HG03103 (cell line): ENCODE measurements around the gene ACAN.

Experiments used
- ATAC-seq: cut with Tn5 transposase; IDR thresholded peaks from one replicate; pipeline ENCODE4 v1.9.1; 2021; ENCODE audit warnings: low read depth; ENCODE audit not compliant: unreplicated experiment

ACAN gene

GRCh38 chr15:88803241-88803919 is at the start of gene ACAN:
Gene ACAN (plus strand): TSS chr15:88803436. CDS start chr15:88836207, 32,771 bp downstream.
- ATAC-seq: no peak

DNA sequence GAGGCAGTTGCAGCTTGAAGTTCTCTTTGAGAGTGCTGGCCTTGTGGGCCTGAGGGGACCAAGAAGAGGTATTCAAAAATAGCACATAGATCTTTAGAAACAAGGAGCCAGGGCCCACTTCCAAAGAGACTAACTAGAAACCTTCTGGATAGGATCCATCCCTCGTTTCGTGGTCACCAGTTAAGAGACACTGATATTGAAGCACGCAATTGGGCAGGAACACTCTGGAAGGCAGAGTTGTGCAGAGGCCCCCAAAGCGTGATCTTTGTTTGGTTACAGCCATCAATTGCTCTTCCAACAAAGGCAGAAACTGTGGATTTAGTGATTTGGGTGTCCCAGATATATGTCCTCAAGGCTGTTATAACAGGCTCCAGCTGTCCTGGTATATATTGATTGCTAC is 46.7 kb upstream of the ACAN start:
- no peak for ATAC-seq

GRCh38 chr15:88756921-88757320 is 46.3 kb upstream of the ACAN start:
- no peak for ATAC-seq

- no peak for ATAC-seq
These were observed 43.4 kb upstream of the ACAN start for GRCh38 chr15:88759872-88760271.

DNA sequence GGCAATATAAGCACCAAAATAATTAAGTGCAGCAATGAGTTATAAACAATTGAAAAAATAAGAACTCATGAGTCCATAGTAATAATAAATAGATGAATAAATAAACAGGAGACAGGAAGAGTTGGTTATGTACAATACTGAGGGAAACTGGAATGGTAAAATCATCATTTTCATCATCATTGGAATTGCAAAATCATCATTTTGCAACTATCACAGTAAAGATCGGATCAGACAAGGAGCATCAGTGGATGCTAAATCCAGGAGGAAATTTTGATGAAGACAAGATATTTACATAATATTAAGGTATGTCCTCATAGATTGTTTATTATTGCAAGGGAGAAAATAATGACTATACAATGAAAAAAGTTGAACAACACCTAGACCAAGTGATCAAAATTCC is 38.8 kb upstream of the ACAN start:
- ATAC-seq: no peak

DNA sequence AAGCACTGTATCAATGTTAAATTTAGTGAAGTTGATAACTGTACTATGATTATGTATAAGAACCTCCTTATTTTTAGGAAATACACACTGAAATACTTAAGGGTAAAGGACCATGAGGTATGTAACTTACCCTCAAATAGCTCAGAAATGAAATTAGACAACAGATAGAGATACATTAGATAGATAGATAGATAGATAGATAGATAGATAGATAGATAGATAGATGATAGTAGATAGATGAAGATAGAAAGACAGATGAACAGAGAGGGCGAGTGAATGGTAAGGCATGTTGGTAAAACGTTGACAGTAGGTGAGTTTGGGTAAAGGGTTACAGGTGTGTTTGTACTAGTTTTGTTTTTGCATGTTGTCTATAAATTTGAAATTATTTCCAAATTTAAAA is 38.0 kb upstream of the ACAN start:
- ATAC-seq: no peak

DNA sequence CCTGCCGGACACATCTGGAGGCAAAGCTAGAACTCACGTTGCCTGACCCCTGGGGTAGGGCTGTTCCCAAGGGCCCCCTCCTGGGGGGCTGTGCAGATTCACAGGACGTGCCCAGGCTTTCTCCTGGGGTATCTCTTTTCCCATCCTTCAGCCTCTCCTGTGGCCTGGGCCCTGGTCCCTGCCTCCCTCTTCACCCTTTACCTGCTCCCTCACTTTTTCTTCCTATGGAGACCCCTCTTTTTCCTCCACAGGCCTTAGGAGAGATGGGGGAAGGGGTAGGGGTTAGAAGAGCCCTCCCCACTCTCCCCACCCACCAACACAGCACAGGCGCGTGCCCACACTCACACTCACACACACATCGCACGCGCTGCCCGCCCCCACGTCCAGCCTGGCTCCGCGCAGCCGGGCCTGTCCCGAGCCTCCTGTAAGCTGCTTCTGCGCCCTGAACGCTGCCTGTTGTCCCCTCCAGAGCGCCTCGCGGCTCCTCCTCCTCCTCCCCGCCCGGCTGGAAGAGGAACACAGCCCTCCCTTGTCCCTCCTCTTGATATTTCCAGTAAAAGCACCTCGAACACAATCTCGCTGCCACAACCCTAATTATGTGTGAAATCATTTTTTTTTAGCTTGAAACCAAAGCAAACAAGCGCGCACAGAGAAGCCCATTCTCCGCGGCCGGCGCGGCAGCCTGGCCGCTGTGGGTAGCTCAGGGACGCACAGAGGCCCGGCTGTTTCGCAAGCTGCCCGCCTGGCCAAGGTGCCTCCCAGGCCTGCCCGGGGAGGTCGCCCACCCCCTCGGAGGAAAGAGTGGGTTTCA is 33.9 kb upstream of the ACAN start:
- no peak for ATAC-seq

- no peak for ATAC-seq
These were observed 27.5 kb upstream of the ACAN start for GRCh38 chr15:88775776-88776175.

GRCh38 chr15:88776646-88777045 is 26.6 kb upstream of the ACAN start:
- ATAC-seq: no peak

DNA sequence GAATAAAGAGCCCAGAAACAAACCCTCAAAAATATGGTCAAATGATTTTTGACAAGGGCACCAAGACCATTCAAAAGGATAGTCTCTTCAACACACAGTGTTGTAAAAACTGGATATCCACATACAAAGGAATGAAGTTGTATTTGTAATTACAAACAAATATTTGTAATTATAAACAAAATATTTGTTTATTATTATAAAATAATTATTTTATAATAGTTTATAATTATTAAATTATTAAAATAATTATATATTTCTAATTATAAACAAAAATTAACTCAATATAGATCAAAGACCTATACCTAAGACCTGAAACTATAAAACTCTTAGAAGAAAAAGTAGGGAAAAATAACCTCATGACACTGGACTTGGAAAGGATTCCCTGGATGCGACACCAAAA is 23.3 kb upstream of the ACAN start:
- no peak for ATAC-seq

DNA sequence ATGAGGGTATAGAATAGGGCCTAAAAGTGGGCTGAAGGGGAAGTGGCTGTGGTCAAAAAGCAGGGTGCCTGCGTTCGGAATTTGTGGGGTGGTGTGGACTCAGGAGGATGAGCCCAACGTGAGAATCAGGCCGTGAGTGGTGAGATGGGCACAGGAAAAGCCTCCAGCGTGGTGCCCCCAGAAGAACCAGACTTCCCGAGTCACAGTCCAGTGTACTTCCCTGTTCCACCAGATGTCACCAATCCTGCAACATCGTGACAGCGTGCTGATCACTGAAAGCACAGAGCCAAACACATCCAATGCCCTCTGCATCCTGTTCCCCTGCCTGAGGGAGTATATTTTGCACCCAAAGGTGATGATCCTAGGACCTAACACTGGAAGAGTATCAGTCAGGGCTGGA is 20.8 kb upstream of the ACAN start:
- no peak for ATAC-seq

GRCh38 chr15:88785217-88785616 is 18.0 kb upstream of the ACAN start:
- ATAC-seq: no peak

- ATAC-seq: no peak
These were observed 15.2 kb upstream of the ACAN start for GRCh38 chr15:88788036-88788435.

DNA sequence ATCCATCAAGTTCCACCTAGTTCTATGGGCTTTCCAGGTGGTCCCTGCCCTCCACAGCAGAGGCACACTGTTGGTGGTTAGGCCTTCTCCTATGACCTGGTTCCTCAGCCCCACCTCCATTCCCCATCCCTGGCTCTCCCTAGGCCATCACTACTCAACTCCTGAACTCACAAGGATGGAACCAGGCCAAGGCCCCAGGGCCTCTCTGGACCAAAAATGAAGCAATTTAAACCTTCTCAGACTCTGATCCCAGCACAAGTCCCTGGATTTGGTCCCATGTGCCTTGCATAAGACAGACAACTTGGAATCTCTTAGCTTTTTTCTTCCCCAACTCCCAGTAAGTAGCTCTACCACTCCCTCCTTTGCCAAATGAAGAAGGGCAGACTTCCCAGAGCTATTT is 14.4 kb upstream of the ACAN start:
- no peak for ATAC-seq

DNA sequence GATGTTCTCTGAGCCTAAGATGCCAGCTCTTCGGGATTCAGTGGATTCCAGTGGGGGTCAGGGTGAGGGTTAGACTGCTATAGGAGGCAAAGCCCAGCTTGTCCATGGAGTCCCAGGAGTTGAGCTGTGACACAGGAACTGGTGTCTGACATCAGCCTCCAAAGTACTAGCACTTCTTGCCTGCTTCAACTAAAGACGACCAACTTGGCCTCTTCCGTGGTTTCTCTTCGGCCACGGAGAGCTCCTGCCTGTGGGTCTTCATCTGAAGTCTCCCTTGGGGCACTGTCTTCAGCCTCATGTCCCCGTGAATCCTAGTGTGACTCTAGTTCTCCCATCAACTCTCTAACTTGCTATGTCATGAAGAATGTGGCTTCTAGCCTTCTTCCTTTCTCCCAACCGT is 12.8 kb upstream of the ACAN start:
- ATAC-seq: no peak

DNA sequence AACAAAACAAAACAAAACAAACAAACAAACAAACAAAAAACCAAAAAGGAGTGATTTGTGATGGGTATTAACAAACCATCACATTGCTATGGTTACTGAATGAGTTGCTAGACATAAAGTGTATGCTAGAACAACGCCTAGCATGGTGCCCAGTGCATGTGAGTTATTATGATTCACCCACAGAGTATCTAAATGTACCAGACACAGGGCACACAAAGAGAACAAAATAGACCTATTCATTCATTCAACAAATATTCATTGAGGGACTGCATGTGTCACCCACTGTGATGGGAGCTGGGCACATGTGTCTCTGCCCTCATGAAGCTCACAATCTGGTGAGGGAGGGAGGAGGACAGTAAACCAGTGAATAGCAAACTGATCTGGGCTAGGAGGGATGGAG is 11.6 kb upstream of the ACAN start:
- no peak for ATAC-seq

GRCh38 chr15:88792342-88793282 is 10.6 kb upstream of the ACAN start:
- no peak for ATAC-seq

- ATAC-seq: no peak
These were observed 9.2 kb upstream of the ACAN start for GRCh38 chr15:88794001-88794400.

- no peak for ATAC-seq
These were observed 5.4 kb upstream of the ACAN start for GRCh38 chr15:88797663-88798339.

DNA sequence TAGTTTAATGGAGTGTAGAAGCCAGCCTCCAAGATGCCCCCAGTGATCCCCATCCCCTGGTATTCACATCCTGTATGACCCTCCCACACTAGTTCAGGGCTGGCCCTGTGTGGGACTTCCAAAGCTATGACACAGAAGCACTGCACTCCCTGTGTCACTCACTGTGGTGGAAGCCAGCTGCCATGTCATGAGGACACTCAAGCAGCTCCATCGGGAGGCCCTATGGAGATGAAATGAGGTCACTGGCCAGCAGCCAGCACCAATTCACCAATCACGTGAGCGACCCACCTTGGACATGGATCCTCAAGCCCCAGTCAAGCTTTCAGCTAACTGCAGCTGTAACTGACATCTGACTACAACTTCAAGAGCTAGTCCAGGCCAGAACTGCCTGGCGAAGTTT is 3.9 kb upstream of the ACAN start:
- no peak for ATAC-seq

GRCh38 chr15:88800026-88800425 is 3.2 kb upstream of the ACAN start:
- ATAC-seq: no peak
